A673 (cell line): ENCODE measurements around the gene NCR3LG1. TPM values are rescaled to one million over a fixed set of nuclear protein-coding genes. Genes with fewer than 3 reads are reported as not detected.

Experiments
- BruUV-seq: library from RNA; stranded (reverse); fragments of 400-500 nt; replicated peaks from 2 replicates; lab custom pipeline; 2021; lab: Mats Ljungman, UMichigan
- CTCF ChIA-PET: fragments of 300-600 bp; sonication (Branson Sonifier 250); formaldehyde crosslinking; loops from one replicate; lab custom pipeline; 2022; ENCODE audit warnings: antibody characterized with exemption; lab: Charles Lee
- POLR2A ChIA-PET: fragments of 300-600 bp; sonication (Branson Sonifier 250); formaldehyde crosslinking; loops from one replicate; lab custom pipeline; 2022; ENCODE audit warnings: antibody characterized with exemption; ENCODE audit not compliant: low non-redundant PET; lab: Charles Lee
- DNase-seq: peaks from one replicate; pipeline ENCODE4 v3.0.0-alpha.2; 2015; ENCODE audit warnings: low spot score
- H3K27ac ChIP-seq: fragments of 200-600 bp; sonication (generic); 2 replicates; pipeline ENCODE4 v1.5.1; 2016; ENCODE audit warnings: mixed run types, low read depth, mild to moderate bottlenecking, mixed read lengths, antibody characterized with exemption, low read length; ENCODE audit not compliant: poor library complexity, severe bottlenecking
- H3K27me3 ChIP-seq: fragments of 200-600 bp; sonication (generic); replicated peaks from 2 replicates; pipeline ENCODE4 v1.6.1; 2017; ENCODE audit warnings: mixed run types, low read depth, mild to moderate bottlenecking, mixed read lengths, antibody characterized with exemption, low read length; ENCODE audit not compliant: insufficient read depth, poor library complexity
- H3K36me3 ChIP-seq: fragments of 200-600 bp; sonication (generic); 2 replicates; pipeline ENCODE4 v1.6.1; 2016; ENCODE audit warnings: mixed run types, mild to moderate bottlenecking, mixed read lengths, antibody characterized with exemption, low read length; ENCODE audit not compliant: insufficient read depth, poor library complexity, severe bottlenecking
- H3K4me1 ChIP-seq: fragments of 200-600 bp; sonication (generic); 2 replicates; pipeline ENCODE4 v1.6.1; 2017; ENCODE audit warnings: mixed run types, mild to moderate bottlenecking, mixed read lengths, antibody characterized with exemption, low read length; ENCODE audit not compliant: insufficient read depth, poor library complexity, severe bottlenecking
- H3K4me3 ChIP-seq: fragments of 200-600 bp; sonication (generic); 2 replicates; pipeline ENCODE4 v1.5.1; 2016; ENCODE audit warnings: low read depth, mixed run types, mild to moderate bottlenecking, mixed read lengths, low read length; ENCODE audit not compliant: poor library complexity, severe bottlenecking
- H3K9me3 ChIP-seq: fragments of 200-600 bp; sonication (generic); 2 replicates; pipeline ENCODE4 v1.6.1; 2016; ENCODE audit warnings: mixed run types, low read depth, mild to moderate bottlenecking, mixed read lengths, antibody characterized with exemption, low read length; ENCODE audit not compliant: poor library complexity, severe bottlenecking
- EZH2 ChIP-seq: fragments of 200-600 bp; sonication (generic); IDR thresholded peaks from 2 replicates; pipeline ENCODE4 v1.6.1; 2017; ENCODE audit warnings: borderline replicate concordance, low read depth, mild to moderate bottlenecking, mixed read lengths, antibody characterized with exemption, low read length; ENCODE audit not compliant: poor library complexity, severe bottlenecking
- intact Hi-C: fragments of 100-400 bp; cut with micrococcal nuclease; formaldehyde crosslinking; loops from one replicate; pipeline ENCODE4 v1.10.0; 2022; ENCODE audit not compliant: unreplicated experiment
- total RNA-seq: library from RNA; stranded (reverse); gene quantifications from 2 replicates; pipeline ENCODE4 v1.2.3, GENCODE V29; 2021
- TF ChIP-seq, protein P1 (sequence below): fragments of 300-800, 200-600 bp; sonication (generic); conservative IDR thresholded peaks from 2 replicates; pipeline ENCODE4 v1.5.1; 2017; ENCODE audit warnings: low read depth, mild to moderate bottlenecking, antibody characterized with exemption, low read length, moderate library complexity, mixed read lengths

Gene NCR3LG1
- total RNA-seq, 1 experiment from 2014 or later: 5.8 TPM

DNA sequence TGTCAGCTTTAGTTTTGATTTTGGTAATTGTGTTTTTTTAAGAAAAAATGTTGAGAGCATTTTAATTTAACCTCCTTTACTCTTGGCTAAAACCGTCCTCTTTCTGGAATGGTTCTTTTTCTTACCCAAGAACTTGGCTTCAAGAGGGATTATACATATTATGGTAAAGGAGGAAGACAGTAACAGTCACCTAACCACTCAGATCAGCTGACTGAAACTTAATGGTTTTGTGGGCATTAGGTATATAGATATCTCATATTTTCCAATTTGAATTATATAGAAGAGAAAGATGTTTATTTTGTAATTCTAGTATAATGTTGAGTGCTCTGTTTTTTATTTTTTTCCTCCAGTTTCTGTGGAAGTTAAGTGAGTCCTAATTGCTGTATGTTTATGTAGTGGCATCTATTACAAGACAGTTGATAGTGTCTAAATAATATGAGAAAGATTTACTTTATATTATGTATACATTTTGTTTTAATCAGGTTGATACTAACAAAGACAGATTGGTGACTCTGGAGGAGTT is 36.6 kb upstream of the NCR3LG1 start:
- Histone ChIP-seq H3K9me3 (no peaks in the 10 kb centered on the region), H3K27ac (no peak overlapping the region), H3K36me3 (no peaks in the 10 kb centered on the region), H3K4me3 (no peak overlapping the region), H3K27me3 (no peaks in the 10 kb centered on the region), H3K4me1 (no peaks in the 10 kb centered on the region)
- DNase-seq: no peak
- BruUV-seq: no TSS peak
- intact Hi-C loops: no loop called here
- TF ChIP-seq, protein P1, sequence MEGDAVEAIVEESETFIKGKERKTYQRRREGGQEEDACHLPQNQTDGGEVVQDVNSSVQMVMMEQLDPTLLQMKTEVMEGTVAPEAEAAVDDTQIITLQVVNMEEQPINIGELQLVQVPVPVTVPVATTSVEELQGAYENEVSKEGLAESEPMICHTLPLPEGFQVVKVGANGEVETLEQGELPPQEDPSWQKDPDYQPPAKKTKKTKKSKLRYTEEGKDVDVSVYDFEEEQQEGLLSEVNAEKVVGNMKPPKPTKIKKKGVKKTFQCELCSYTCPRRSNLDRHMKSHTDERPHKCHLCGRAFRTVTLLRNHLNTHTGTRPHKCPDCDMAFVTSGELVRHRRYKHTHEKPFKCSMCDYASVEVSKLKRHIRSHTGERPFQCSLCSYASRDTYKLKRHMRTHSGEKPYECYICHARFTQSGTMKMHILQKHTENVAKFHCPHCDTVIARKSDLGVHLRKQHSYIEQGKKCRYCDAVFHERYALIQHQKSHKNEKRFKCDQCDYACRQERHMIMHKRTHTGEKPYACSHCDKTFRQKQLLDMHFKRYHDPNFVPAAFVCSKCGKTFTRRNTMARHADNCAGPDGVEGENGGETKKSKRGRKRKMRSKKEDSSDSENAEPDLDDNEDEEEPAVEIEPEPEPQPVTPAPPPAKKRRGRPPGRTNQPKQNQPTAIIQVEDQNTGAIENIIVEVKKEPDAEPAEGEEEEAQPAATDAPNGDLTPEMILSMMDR: no peak
- TF ChIP-seq EZH2: no peak
- ChIA-PET CTCF (no interaction called here), POLR2A (no interaction called here)

DNA sequence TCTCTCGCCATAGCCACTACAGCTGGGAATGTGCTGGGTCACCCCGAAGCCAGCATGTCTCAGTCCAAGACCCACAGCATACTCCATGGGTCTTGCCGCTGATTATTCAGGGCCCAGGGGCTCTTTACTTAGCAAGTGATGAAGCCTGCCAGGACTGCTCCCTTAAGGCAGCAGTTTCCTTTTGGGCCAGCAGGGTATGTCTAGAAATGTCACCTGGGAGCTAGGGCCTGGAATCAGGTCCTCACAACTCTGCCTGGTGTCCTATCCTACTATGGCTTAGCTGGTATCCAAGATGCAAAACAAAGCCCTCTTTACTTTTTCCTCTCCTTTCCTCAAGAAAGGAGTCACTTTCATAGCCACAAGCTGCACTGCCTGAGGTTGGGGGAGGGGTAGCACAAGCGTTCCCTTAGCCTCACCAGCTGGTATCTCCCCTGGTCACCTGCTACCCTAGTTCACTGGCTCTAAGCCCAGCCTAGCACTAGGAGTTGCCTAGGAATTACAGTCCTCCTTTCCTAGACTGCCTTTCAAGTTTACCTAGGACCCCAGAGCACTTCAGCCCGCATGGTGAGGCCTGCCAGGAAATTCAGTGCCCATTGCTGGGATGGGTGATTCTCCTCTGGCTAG is 22.6 kb upstream of the NCR3LG1 start:
- no TSS peak for BruUV-seq
- intact Hi-C loops: no loop called here
- Histone ChIP-seq H3K36me3 (peaks cover 2% of the 10 kb centered on the region), H3K9me3 (no peaks in the 10 kb centered on the region), H3K27me3 (no peaks in the 10 kb centered on the region), H3K4me1 (no peaks in the 10 kb centered on the region), H3K27ac (no peak overlapping the region), H3K4me3 (no peak overlapping the region)
- ChIA-PET CTCF (no interaction called here), POLR2A (no interaction called here)
- TF ChIP-seq EZH2: no peak
- TF ChIP-seq, protein P1: no peak
- no peak for DNase-seq

DNA sequence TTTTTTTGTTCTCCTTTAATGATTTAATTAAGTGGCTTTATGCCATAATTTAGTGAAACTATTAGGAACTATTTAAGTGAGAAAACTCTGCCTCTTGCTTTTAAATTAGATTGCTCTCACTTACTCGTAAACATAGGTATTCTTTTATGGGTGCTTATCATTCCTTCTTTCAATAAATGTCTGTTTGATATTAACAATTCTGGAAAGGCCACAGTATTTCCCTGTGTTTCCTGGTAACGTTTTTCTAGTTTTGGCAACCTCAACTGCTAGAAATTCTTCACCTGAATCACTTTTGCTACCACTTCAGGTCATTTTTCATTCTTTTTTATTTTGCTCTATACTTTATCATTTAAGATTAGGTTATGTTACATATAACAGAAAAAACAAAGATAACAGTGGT is 19.9 kb upstream of the NCR3LG1 start:
- no peaks in the 10 kb centered on the region for H3K9me3 ChIP-seq
- H3K4me3 ChIP-seq: no peak overlapping the region
- no peak overlapping the region for H3K27ac ChIP-seq
- intact Hi-C loops: no loop called here
- no peaks in the 10 kb centered on the region for H3K27me3 ChIP-seq
- no TSS peak for BruUV-seq
- ChIA-PET CTCF (no interaction called here), POLR2A (no interaction called here)
- no peaks in the 10 kb centered on the region for H3K4me1 ChIP-seq
- H3K36me3 ChIP-seq: peaks cover 2% of the 10 kb centered on the region
- DNase-seq: no peak
- no peak for TF ChIP-seq EZH2
- TF ChIP-seq, protein P1: no peak
